ENCODE data around the gene RNLS. TPM values are rescaled to one million over a fixed set of nuclear protein-coding genes. Genes with fewer than 3 reads are reported as not detected.

Gene RNLS
- total RNA-seq, 1 donor from 2014 or later: 12.1 TPM

- H3K4me3 ChIP-seq: no peak overlapping the region
- no peak overlapping the region for H3K27ac ChIP-seq
Observed at GRCh38 chr10:88336334-88336733, 246.8 kb downstream of the RNLS start.

GRCh38 chr10:88333248-88333630 lies 249.9 kb downstream of the RNLS start:
- no peaks in the 10 kb centered on the region for H3K9me3 ChIP-seq
- no peaks in the 10 kb centered on the region for H3K36me3 ChIP-seq
- H3K27ac ChIP-seq: no peak overlapping the region
- H3K27me3 ChIP-seq: no peaks in the 10 kb centered on the region
- intact Hi-C loops (cut with DNase I): no loop called here
- H3K4me3 ChIP-seq: no peak overlapping the region
- no peaks in the 10 kb centered on the region for H3K4me1 ChIP-seq
- no peak for DNase-seq (ENCODE audit: low spot score in 2 of 2)
- TF ChIP-seq, protein P1, sequence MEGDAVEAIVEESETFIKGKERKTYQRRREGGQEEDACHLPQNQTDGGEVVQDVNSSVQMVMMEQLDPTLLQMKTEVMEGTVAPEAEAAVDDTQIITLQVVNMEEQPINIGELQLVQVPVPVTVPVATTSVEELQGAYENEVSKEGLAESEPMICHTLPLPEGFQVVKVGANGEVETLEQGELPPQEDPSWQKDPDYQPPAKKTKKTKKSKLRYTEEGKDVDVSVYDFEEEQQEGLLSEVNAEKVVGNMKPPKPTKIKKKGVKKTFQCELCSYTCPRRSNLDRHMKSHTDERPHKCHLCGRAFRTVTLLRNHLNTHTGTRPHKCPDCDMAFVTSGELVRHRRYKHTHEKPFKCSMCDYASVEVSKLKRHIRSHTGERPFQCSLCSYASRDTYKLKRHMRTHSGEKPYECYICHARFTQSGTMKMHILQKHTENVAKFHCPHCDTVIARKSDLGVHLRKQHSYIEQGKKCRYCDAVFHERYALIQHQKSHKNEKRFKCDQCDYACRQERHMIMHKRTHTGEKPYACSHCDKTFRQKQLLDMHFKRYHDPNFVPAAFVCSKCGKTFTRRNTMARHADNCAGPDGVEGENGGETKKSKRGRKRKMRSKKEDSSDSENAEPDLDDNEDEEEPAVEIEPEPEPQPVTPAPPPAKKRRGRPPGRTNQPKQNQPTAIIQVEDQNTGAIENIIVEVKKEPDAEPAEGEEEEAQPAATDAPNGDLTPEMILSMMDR (IDR thresholded peaks at IDR 0.05): no peak

More at GRCh38 chr10:88336334-88336733, 246.8 kb downstream of the RNLS start:
- intact Hi-C loops (cut with DNase I): no loop called here
- Histone ChIP-seq H3K27me3 (no peaks in the 10 kb centered on the region), H3K4me1 (no peaks in the 10 kb centered on the region), H3K9me3 (no peaks in the 10 kb centered on the region), H3K36me3 (no peaks in the 10 kb centered on the region)
- TF ChIP-seq, protein P1 (IDR thresholded peaks at IDR 0.05): no peak
- no peak for DNase-seq (ENCODE audit: low spot score in 2 of 2)

GRCh38 chr10:88332503-88333247 lies 250.4 kb downstream of the RNLS start:
- no peaks in the 10 kb centered on the region for H3K36me3 ChIP-seq
- no peaks in the 10 kb centered on the region for H3K4me1 ChIP-seq
- no peak overlapping the region for H3K27ac ChIP-seq
- TF ChIP-seq, protein P1 (IDR thresholded peaks at IDR 0.05): no peak
- H3K27me3 ChIP-seq: no peaks in the 10 kb centered on the region
- no peak overlapping the region for H3K4me3 ChIP-seq
- H3K9me3 ChIP-seq: no peaks in the 10 kb centered on the region
- intact Hi-C loops (cut with DNase I): no loop called here
- DNase-seq (ENCODE audit: low spot score in 2 of 2): no peak

DNA sequence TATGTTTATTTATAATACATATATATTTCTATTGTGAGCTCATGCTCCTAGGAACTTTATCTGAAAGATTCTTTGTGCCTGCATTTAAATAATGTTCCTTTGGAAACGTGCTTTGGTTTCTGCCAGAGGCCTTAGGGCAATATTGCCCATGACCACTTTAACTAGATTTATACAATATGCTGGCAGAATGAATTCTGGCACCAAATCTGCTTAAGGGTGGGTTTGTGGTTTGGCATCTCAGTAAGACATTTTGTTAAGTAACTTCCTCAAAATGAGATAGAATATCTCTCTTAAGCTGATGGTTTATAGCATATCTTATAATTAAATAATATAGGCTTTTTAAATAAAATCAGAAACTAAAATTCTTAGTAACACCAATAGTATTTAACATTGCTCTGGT lies 252.9 kb downstream of the RNLS start:
- intact Hi-C loops (cut with DNase I): no loop called here
- Histone ChIP-seq H3K9me3 (no peaks in the 10 kb centered on the region), H3K4me1 (no peaks in the 10 kb centered on the region), H3K27me3 (no peaks in the 10 kb centered on the region), H3K36me3 (no peaks in the 10 kb centered on the region), H3K4me3 (no peak overlapping the region), H3K27ac (no peak overlapping the region)
- no peak for DNase-seq (ENCODE audit: low spot score in 2 of 2)
- TF ChIP-seq, protein P1 (IDR thresholded peaks at IDR 0.05): no peak

DNA sequence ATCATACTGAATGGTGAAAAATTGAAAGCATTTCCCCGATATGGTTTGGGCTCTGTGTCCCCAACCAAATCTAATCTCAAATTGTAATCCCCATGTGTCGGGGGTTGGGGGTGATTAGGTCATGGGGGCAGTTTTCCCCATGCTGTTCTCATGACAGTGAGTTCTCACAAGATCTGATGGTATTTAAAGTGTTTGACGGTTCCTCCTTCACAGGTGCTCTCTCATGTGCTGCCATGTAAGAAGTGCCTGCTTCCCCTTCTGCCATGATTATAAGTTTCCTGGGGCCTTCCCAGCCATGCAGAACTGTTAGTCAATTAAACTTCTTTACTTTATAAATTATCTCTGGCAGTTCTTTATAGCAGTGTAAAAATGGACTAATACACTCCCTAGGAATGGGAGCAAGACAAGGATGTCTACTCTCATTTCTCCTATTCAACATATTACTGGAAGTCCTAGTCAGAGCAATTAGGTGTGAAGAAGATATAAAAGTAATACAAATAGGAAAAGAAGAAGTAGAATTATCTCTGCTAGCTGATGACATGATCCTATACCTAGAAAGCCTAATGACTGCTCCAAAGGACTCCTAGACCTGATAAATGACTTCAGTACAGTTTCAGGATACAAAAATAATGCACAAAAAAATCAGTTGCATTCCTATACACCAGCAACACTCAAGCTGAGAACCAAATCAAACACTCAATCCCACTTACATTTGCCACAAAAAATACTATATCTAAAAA lies 260.6 kb downstream of the RNLS start:
- TF ChIP-seq, protein P1 (IDR thresholded peaks at IDR 0.05): no peak
- H3K27ac ChIP-seq: no peak overlapping the region
- H3K9me3 ChIP-seq: peaks cover 14 to 23% of the 10 kb centered on the region in 2 donors
- no peaks in the 10 kb centered on the region for H3K4me1 ChIP-seq
- intact Hi-C loops (cut with DNase I): no loop called here
- no peaks in the 10 kb centered on the region for H3K36me3 ChIP-seq
- no peaks in the 10 kb centered on the region for H3K27me3 ChIP-seq
- H3K4me3 ChIP-seq: no peak overlapping the region
- DNase-seq (ENCODE audit: low spot score in 2 of 2): no peak

All from ascending aorta (tissue), 2 donors.